GM18519 (cell line): ENCODE measurements around the gene TENT5C.

ENCODE experiments used
- ATAC-seq: cut with Tn5 transposase; IDR thresholded peaks from one replicate; pipeline ENCODE4 v1.9.1; 2021; ENCODE audit warnings: mild to moderate bottlenecking, moderate library complexity; ENCODE audit not compliant: unreplicated experiment, low FRiP score

The TENT5C gene

DNA sequence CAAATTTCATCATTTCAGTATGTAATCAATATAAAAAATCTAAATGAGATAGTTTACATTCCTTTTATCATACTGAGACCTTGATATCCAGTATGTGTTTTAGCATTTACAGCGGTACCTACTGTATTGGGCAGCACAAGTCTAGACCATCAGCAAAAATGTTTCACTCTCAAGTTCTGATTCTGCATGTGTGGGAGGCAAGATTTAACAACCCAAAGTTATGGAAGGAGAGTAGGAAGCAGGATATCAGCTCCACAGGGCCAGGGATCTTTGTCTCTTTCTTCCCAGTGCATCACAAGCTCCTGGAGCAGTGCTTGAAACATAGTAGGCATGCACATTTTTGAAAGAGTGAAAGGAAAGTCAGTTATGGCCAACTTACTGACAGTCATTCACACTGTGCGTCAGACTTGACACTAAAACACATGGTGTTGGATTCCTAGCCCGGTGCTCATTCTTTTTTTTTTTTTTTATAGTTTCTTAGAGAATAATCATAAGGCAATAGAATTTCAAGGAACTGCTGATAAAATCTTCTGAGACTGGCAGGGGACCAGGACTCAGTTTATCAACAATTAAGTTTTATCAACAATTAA, 6.1 kb downstream of the TENT5C start:
- no peak for ATAC-seq

DNA sequence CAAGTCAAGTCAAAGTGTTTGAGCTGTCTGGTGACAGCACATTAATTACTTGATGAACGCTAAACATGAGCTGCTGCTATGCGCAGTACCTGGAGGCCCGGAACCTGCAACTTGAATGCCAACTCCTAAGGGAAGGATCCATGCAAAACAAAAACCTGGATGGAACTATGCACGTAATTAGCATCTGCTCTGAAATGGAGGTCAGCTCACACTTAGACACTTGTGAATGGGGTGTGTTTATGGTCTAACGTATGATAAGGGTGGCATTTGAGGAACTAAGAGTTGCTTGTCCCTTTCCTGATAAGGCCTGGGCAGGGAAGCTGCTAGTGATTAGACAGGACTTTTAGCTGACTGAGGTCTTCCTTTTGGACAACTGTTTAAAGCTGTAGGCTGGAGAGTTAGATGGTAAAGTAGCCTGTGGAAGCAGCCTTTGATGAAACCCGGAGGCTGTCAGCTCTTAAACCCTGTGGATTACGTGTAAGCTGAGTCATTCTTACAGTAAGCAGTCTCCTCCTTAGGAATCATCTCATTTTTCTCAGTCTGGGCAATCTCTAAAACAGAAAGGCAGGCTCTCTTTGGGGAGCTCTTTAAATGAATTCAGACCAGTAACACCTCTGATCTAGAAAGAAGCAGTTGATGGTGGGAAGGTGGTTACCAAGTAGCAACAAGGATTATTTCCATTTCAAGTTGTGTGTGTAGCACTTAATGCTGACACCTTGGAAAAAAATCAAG, 6.8 kb downstream of the TENT5C start:
- no peak for ATAC-seq

DNA sequence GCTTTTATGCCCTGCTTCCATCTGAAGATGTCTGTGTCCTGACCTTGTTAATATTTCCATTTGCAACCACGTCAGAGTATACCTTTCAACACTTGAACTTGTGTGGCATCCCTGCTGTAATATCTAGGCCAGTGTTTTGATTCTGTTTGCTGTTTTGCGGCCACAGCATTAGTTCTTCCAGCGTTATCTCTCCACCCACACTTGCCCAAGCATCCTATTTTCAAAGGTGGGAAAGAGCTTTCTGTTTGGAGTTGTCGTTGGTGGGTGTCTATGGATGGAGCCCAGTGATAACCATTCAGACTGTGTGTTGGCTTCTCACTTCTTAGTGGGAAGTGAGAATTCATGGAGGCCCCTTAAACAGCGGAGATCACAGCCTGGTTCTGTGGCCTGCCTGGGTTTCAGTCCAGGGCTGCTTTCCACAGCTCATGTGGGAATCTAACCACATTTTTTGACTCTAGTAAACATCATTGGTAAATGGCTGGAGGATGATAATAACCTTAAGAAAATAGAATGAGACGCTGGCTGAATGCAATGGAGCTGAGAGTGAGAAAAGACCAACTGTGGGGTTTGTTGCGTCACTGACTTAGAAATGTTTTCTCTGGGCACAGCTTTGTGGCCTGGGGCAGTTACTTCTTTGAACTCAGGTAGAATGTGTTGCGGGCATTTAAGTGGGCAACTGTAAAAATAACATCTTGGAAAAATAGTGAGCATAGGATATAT, 7.6 kb downstream of the TENT5C start:
- ATAC-seq: no peak

DNA sequence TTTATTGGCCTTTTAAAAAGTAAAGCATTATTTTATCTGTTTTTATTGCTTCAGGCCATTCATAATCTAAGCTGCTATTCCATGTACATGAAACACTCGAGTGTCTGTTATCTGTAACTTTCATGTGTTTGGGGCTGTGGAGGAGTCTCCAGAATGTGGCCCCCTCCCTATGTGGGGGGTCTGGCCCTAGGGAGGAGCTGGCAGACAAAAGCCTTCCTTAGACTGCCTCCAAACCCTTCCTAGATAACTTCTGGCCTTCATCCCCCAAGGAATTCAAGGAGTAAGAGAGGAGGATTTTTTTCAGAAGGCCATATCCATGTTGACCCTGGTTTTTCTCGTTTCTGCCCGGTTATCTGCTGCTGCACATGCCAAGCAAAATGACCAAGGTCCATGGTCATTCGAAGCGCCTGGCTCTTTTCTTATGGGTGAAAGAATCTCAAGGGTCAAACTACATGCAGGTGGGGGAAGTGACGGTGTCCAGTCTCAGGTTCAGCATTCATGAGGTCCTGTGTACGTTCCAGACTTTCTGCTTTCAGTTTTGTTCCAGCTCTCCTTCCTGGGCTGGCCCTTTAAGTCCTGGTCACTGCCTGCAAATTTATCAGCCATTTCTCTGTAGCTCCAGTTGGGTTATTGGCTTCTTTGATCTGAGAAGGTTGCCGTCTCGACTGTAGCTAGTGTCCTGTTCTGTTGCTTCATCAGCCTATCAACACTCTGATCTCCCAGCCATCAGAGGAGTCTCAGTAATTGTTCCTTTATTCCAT, 8.3 kb downstream of the TENT5C start:
- ATAC-seq: no peak

DNA sequence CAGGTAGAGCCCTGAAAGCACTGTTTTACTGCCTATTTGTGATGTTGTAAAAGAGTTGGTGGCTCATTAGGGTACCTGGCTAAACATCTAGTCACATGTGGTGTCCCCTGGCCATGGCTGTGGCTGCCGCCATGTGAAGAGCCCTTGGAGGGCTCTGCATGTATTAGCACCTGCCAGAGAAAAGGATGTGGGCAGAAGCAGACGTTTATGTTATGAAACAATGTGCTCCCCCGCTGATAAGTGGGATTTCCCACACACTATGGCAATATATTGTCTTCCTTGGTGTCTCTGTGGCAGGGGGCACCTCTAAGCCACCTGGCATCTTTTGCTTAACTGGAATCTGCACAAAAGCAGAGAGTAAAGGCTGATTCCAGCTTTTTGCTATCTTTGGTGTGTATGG, 9.6 kb downstream of the TENT5C start:
- ATAC-seq: no peak

DNA sequence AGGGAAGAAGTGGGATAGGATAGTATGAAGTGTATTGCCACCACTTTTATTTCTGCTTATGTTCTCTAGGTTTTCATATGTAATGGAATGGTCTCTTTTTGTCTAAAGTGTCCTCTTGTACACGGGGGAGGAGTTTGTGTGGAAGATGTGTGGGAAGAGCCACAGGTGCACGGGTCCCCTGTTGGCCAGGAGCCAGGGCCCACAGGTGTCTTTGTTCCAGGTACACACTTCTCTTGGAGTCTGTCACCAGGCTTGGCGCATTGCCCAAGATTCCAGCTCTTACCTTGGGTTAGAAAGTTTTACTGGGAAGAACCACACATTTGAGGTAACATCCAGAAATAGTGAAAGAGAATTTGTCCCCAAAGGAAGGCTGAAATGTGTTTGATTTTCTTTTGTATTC, 10.5 kb downstream of the TENT5C start:
- no peak for ATAC-seq

DNA sequence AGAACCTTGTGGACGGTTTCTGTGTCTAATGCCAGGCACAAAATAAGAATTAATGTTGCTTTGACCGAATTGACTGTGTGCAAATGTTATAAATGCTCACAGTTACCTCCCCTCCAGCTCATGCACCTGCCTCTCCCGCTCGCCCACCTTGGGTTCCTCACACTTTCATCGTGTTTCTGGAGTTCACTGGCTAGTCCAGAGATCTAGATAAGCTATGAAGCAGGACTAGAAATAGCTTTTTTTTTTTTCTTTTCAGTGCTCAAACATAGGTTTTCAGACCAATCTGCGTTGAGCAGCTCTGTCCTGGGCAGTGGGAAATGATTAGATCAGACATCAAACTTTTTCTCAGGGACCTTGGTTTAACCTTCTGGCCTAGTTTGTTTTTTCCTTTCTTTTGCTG, 11.1 kb downstream of the TENT5C start:
- no peak for ATAC-seq

DNA sequence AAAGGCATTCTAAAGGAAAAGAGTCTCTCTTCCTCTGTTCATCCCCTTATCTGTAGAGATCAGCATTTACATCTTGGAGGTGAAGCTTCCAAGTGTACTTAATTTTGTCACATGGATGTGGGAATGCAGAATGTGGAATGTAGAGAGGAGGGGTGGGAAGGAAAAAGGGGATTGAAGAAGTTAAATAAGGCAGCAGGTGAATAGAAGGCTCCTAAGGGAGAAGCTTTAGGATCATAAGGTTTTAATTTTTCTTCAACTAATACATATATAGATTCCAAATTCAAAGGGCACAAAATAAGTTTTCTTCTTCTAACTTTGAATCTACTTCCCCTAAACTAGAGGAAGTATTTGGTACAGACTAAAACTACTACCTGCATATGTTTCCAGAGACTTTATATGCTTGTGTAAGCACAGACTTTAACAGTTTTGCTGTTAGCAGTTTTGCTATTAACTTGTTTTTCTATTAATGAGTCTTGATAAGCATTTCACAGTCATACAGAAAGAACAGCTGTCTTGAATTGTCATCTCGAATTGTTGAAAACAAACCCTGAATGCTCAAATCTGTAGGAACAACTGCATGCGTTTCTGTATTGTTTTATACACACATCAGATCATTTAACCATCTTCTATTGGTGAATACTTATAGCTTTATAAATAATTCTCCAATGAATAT, 12.7 kb downstream of the TENT5C start:
- no peak for ATAC-seq

DNA sequence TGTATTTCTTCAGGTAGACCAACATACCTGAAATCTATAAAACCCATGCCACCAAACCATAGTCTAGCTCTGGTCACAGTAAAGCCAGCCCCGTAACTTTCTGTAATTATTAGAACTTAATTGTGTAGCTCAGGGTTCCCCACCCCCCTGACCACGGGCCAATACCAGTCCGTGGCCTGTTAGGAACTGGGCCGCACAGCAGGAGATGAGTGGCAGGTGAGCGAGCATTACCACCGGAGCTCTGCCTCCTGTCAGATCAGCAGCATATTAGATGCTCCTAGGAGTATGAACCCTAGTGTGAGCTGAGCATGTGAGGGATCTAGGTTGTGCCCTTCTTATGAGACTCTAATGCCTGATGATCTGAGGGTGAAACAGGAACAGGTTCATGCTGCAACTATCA, 14.6 kb downstream of the TENT5C start:
- no peak for ATAC-seq

DNA sequence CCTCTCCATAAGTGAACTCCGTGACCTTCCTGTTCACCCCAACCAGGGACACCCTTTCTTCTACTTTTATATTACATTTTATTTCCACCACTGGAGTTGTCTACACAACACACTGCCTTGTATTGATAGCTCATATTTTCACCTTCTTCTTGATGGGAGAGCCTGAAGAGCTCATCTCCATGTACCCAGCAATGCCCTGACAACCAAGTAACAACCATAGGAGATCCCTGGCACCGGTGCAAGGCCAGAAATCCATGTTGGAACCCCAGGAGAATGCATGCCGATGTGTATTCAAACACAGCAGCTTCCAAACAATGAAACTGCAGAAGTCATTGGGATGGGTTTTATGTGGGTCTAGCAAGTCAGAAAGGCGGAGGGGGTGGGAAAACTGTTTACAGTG, 15.5 kb downstream of the TENT5C start:
- no peak for ATAC-seq

DNA sequence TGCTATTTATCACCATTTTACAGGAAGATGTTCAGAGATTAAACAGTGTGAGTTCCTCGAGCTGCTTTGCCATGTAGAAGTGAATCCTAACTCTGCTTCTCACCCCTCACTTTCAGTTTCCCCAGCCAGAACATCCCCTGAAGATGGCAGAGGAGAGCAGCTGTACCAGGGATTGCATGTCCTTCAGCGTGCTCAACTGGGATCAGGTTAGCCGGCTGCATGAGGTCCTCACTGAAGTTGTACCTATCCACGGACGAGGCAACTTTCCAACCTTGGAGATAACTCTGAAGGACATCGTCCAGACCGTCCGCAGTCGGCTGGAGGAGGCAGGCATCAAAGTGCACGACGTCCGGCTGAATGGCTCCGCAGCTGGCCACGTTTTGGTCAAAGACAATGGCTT, 16.9 kb downstream of the TENT5C start:
- no peak for ATAC-seq

DNA sequence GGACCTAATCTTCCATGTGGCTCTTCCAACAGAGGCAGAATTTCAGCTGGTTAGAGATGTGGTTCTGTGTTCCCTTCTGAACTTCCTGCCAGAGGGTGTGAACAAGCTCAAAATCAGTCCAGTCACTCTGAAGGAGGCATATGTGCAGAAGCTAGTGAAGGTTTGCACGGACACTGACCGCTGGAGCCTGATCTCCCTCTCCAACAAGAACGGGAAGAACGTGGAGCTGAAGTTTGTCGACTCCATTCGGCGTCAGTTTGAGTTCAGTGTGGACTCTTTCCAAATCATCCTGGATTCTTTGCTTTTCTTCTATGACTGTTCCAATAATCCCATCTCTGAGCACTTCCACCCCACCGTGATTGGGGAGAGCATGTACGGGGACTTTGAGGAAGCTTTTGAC, 17.3 kb downstream of the TENT5C start:
- no peak for ATAC-seq

DNA sequence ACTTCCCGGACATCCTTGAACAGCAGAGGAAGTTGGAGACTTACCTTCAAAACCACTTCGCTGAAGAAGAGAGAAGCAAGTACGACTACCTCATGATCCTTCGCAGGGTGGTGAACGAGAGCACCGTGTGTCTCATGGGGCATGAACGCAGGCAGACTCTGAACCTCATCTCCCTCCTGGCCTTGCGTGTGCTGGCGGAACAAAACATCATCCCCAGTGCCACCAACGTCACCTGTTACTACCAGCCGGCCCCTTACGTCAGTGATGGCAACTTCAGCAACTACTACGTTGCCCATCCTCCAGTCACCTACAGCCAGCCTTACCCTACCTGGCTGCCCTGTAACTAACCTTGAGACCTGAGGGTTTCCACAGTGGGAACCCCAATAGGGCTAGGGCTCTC, 17.9 kb downstream of the TENT5C start:
- no peak for ATAC-seq

DNA sequence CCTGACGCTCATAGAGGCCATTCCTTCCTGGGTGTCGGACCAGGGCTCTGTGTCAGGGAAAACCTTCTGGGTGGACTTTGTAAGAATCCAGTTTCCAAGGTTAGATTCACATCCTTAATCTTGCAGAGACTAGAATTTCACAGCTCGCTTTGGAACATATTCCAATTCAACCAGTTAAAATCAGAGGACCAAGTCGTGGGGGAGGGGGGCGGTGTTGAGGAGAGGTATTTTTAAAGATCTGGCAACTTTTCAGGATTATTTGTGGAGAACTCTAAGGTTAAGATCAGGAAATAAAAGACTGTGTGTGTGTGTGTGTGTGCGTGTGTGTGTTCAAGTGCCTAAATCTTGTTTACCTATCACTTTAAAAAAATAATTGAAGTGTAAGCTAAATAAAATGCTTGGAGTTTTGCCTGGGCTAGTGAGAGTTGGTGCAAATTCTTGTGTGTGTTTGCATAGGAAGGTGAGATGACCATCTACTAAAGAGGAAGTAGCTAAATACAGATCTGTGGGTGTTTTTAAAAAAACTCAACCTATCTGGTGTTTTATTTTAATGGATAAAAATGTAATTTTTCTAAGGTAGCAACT, 21.8 kb downstream of the TENT5C start:
- ATAC-seq: no peak

DNA sequence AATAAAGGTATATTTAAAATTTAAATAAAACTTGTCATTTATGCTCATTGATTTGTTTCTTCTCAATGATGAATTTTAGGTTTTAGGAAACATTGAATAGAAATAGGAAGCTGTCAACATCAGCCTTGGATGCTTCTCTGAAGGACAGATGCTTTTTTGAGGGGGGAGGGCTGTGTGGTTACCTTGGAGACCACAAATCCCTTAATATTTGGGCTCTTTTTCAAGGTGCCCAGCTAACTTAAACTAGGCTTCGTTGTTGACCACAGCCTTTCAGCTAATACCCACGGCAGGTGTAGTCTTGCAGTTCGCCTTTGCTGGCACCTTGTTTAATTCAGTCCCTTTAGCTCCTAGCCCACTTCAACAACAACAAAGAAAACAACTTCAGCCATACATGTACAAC, 22.5 kb downstream of the TENT5C start:
- no peak for ATAC-seq

DNA sequence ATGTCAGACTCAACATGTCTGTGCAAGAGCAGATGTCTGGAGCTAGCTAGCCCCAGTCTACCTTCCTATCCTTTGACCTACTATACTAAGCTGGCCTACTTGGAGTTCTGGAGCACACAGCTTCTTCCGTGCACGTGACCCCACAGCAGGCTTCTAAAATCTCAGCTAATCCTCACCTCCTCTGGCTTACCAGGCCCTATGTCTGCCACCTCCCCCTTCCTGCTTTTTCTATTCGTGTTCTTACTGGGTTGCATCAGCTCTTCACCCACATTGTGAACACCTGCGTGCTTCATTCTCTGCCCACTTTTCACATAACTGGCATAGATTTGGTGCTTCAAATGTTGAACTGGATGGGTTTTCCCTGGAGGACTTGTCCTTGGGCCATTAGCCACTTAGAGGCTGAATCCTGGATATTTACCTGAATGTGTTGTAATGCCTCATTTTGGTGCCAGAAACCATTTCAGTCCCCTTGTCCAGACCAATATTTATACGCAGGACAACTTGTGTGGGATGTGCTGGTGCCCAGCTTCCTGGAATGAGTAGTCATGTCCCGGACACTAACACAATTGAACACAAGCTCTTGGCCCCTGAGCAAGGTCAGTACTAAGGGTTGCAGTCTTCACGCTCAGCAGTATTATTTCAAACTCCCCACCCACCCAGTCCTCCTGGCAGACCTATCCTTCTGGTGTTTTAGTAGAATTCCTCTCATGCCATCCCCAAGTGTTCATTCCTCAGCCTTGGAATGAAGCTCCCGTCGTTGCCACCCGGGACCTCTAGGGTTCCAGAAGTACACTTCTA, 24.0 kb downstream of the TENT5C start:
- no peak for ATAC-seq

DNA sequence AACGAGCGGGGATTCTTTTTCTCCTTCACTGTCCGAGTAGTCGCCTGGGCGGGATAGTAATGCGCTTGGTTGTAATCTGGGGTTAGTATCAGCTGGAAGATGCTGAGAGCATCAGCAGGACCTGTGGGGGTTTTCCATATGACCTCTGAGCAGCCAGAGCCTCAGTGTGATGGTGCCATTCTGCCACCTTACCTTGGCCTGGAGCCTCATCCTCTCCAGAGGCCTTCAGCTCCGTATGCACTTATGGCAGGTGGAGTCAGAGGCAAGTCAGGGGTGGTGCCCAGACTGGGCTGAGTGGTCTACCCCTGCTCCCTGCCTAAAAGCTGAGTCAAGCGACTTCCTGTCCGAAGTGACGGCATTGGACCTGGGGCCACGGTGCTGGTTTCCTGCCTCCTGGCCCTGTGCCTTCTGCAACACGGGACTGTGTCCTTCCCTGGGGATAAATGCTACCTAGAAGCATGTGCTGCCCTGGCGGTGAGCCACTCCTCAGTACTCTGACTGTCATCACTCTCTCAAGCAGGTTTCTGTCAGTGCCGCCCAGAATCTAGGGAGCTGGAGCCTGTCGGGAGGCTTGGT, 24.7 kb downstream of the TENT5C start:
- ATAC-seq: no peak

DNA sequence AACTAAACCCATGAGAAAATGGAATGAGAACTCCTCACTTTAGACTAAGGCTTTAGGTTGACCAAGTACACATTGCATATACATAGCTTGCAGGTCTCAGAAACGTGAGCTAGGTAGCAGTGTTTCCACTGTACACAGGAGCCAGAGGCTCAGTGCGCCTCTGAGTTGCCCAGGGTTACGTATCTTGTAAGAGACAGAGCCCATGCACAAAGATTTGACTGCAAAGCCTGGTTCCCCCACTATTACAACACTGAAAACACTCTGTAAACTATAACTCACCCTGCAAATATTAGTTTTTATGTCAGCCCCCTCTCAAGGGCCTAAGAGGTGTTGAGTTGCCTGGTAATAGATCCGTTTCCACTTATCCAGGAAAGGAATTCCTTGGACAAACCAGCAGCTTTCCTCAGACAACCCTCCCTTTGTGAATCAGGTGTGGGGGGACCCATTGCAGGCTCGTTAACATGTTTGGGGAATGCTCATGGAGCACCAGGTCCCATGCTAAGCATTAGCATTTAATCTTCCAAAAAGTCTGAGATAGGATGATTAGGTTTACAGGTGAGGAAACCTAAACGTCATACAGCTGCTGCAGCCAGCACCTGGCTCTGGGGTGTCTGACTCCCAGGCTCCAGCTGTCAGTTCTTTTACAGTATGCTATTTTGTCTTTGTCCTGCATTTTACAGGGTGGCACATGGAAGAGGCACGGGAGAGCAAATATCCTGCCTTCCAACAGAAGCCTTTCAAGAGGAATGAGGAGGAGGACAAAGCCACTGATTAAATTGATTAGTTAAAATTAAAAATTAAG, 25.7 kb downstream of the TENT5C start:
- ATAC-seq: no peak
